Vagina (tissue), 2 donors: ENCODE results near the gene FCGBP. TPM values are rescaled to one million over a fixed set of nuclear protein-coding genes. Genes with fewer than 3 reads are reported as not detected.

Experiments used
- DNase-seq, 2 donors: peaks; one replicate each; pipeline ENCODE4 v3.0.0-alpha.2; 2017; ENCODE audit errors: extremely low spot score in 2 of 2
- H3K27ac ChIP-seq: fragments of 200-600 bp; sonication (generic); one replicate; pipeline ENCODE4 v1.5.1; 2019
- H3K27me3 ChIP-seq: fragments of 200-600 bp; sonication (generic); one replicate; pipeline ENCODE4 v1.5.1; 2019
- H3K36me3 ChIP-seq, 2 donors: fragments of 200-600 bp; sonication (generic); one replicate each; pipeline ENCODE4 v1.5.1; 2017 to 2019
- H3K4me1 ChIP-seq: fragments of 200-600 bp; sonication (generic); one replicate; pipeline ENCODE4 v1.5.1; 2019
- H3K4me3 ChIP-seq, 2 donors: fragments of 200-600 bp; sonication (generic); 1 replicate in 1 of 2; 2 replicates in 1 of 2; pipeline ENCODE4 v1.5.1; 2016 to 2019
- H3K9me3 ChIP-seq: fragments of 200-600 bp; sonication (generic); one replicate; pipeline ENCODE4 v1.5.1; 2019
- CTCF ChIP-seq, 3 experiments: fragments of 450-650 bp in 2 of 3; fragments of 200-600 bp in 1 of 3; sonication (generic) in 1 of 3; IDR thresholded peaks; one replicate each; pipeline ENCODE4 v1.5.1; 2017 to 2019; ENCODE audit warnings: antibody characterized with exemption in 3 of 3, mild to moderate bottlenecking in 2 of 3, moderate library complexity in 2 of 3
- POLR2A ChIP-seq, 2 donors: fragments of 450-650 bp; IDR thresholded peaks; one replicate each; pipeline ENCODE4 v1.6.1; 2017; ENCODE audit warnings: antibody characterized with exemption in 2 of 2, mild to moderate bottlenecking in 2 of 2, moderate library complexity in 2 of 2
- POLR2AphosphoS5 ChIP-seq, 2 donors: sonication (generic); formaldehyde crosslinking; IDR thresholded peaks; one replicate each; pipeline ENCODE4 v1.9.0; 2017; ENCODE audit warnings: antibody characterized with exemption in 2 of 2, mild to moderate bottlenecking in 2 of 2, low read depth in 1 of 2; ENCODE audit not compliant: insufficient read depth in 1 of 2
- intact Hi-C: fragments of 100-400 bp; cut with DNase I; formaldehyde crosslinking; loops from one replicate; pipeline ENCODE4 v1.15.1; 2023
- total RNA-seq: library from RNA; depleted of rRNA; stranded (reverse); fragments of >200 nt; gene quantifications from one replicate; pipeline ENCODE4 v1.2.3, GENCODE V29; 2016

The FCGBP gene
- total RNA-seq, 1 donor from 2014 or later = 31.7 TPM

GRCh38 chr19:39924952-39925351, 9.5 kb downstream of the FCGBP start:
- Histone ChIP-seq H3K27ac (no peak overlapping the region), H3K36me3 (no peaks in the 10 kb centered on the region), H3K4me1 (no peaks in the 10 kb centered on the region), H3K9me3 (no peaks in the 10 kb centered on the region), H3K27me3 (no peaks in the 10 kb centered on the region), H3K4me3 (no peak overlapping the region)
- intact Hi-C loops = no loop called here
- no peak for DNase-seq
- TF ChIP-seq POLR2A (IDR thresholded peaks at IDR 0.05) = no peak
- TF ChIP-seq CTCF (IDR thresholded peaks at IDR 0.05) = no peak
- no peak for TF ChIP-seq POLR2AphosphoS5 (IDR thresholded peaks at IDR 0.05; ENCODE audit: insufficient read depth in 1 of 2, low read depth in 1 of 2)

- H3K27me3 ChIP-seq = no peaks in the 10 kb centered on the region
- no peak overlapping the region for H3K4me3 ChIP-seq
- no peak for TF ChIP-seq POLR2AphosphoS5 (IDR thresholded peaks at IDR 0.05; ENCODE audit: insufficient read depth in 1 of 2, low read depth in 1 of 2)
- no peak for TF ChIP-seq POLR2A (IDR thresholded peaks at IDR 0.05)
- TF ChIP-seq CTCF (IDR thresholded peaks at IDR 0.05) = no peak
- no peaks in the 10 kb centered on the region for H3K36me3 ChIP-seq
- intact Hi-C loops = no loop called here
- DNase-seq = no peak
- no peak overlapping the region for H3K27ac ChIP-seq
- no peaks in the 10 kb centered on the region for H3K4me1 ChIP-seq
- no peaks in the 10 kb centered on the region for H3K9me3 ChIP-seq
These were observed 10.0 kb downstream of the FCGBP start for GRCh38 chr19:39924389-39924788.

- no peaks in the 10 kb centered on the region for H3K36me3 ChIP-seq
- intact Hi-C loops = no loop called here
- DNase-seq = no peak
- no peaks in the 10 kb centered on the region for H3K4me1 ChIP-seq
- H3K4me3 ChIP-seq = no peak overlapping the region
- H3K27ac ChIP-seq = no peak overlapping the region
- H3K9me3 ChIP-seq = no peaks in the 10 kb centered on the region
- no peaks in the 10 kb centered on the region for H3K27me3 ChIP-seq
- TF ChIP-seq CTCF (IDR thresholded peaks at IDR 0.05) (no peak), POLR2AphosphoS5 (IDR thresholded peaks at IDR 0.05; ENCODE audit: insufficient read depth in 1 of 2, low read depth in 1 of 2) (no peak), POLR2A (IDR thresholded peaks at IDR 0.05) (no peak)
These were observed 10.6 kb downstream of the FCGBP start for GRCh38 chr19:39923862-39924261.

- H3K4me1 ChIP-seq = no peaks in the 10 kb centered on the region
- no peak overlapping the region for H3K27ac ChIP-seq
- DNase-seq = no peak
- intact Hi-C loops = no loop called here
- H3K27me3 ChIP-seq = no peaks in the 10 kb centered on the region
- H3K4me3 ChIP-seq = no peak overlapping the region
- no peaks in the 10 kb centered on the region for H3K36me3 ChIP-seq
- H3K9me3 ChIP-seq = no peaks in the 10 kb centered on the region
- TF ChIP-seq POLR2A (IDR thresholded peaks at IDR 0.05) = no peak
These were observed 14.5 kb downstream of the FCGBP start for GRCh38 chr19:39919976-39920375.

- Histone ChIP-seq H3K9me3 (no peaks in the 10 kb centered on the region), H3K27me3 (no peaks in the 10 kb centered on the region), H3K4me3 (no peak overlapping the region), H3K4me1 (no peaks in the 10 kb centered on the region), H3K27ac (no peak overlapping the region), H3K36me3 (no peaks in the 10 kb centered on the region)
- intact Hi-C loops = no loop called here
- no peak for DNase-seq
- no peak for TF ChIP-seq CTCF (IDR thresholded peaks at IDR 0.05)
- TF ChIP-seq POLR2AphosphoS5 (IDR thresholded peaks at IDR 0.05; ENCODE audit: insufficient read depth in 1 of 2, low read depth in 1 of 2) = no peak
- no peak for TF ChIP-seq POLR2A (IDR thresholded peaks at IDR 0.05)
These were observed 16.2 kb downstream of the FCGBP start for GRCh38 chr19:39918183-39918651.
